K562 (cell line): ENCODE measurements around the gene ELOVL5.

ENCODE experiments used
- CEBPZ ChIP-seq: fragments of 150-350 bp; IDR thresholded peaks from 2 replicates; pipeline ENCODE4 v1.6.1; 2014; ENCODE audit warnings: low read depth, mild to moderate bottlenecking, low read length, borderline replicate concordance
- CTCFL ChIP-seq: IDR thresholded peaks from 2 replicates; pipeline ENCODE4 v1.6.1; 2011; ENCODE audit warnings: borderline replicate concordance, low read depth, mild to moderate bottlenecking, moderate library complexity, low read length; ENCODE audit not compliant: insufficient read depth, poor library complexity, severe bottlenecking
- MTA1 ChIP-seq: fragments of 450-650 bp; IDR thresholded peaks from 2 replicates; pipeline ENCODE4 v1.6.1; 2017; ENCODE audit warnings: borderline replicate concordance
- POLR2A ChIP-seq: fragments of 450-650 bp; conservative IDR thresholded peaks from 2 replicates; pipeline ENCODE4 v1.6.1; 2016
- POLR2AphosphoS5 ChIP-seq: IDR thresholded peaks from 2 replicates; pipeline ENCODE4 v1.6.1; 2011; ENCODE audit warnings: mild to moderate bottlenecking, low read depth, low read length, moderate library complexity; ENCODE audit not compliant: control insufficient read depth, insufficient read depth
- ZNF24 ChIP-seq: fragments of 450-650 bp; IDR thresholded peaks from 2 replicates; pipeline ENCODE4 v1.6.1; 2016
- ZNF274 ChIP-seq: IDR thresholded peaks from 2 replicates; pipeline ENCODE4 v1.6.1; 2011; ENCODE audit warnings: low read depth, mild to moderate bottlenecking, low read length, moderate library complexity, borderline replicate concordance
- ZNF57 ChIP-seq: fragments of 450-650 bp; formaldehyde crosslinking; IDR thresholded peaks from 2 replicates; pipeline ENCODE4 v1.4.0; 2020; ENCODE audit warnings: mild to moderate bottlenecking, moderate library complexity

GRCh38 chr6:53331678-53332077, 17.1 kb downstream of the ELOVL5 start:
- TF ChIP-seq MTA1, result no peak
- TF ChIP-seq ZNF57 (CRISPR knock-in tag), result no peak
- no peak for TF ChIP-seq CTCFL
- TF ChIP-seq ZNF274, result no peak
- no peak for TF ChIP-seq POLR2AphosphoS5
- TF ChIP-seq CEBPZ, result no peak
- TF ChIP-seq ZNF24, result no peak
- no peak for TF ChIP-seq POLR2A
